MCF 10A (cell line): ENCODE results near the gene RIN3. TPM values are rescaled to one million over a fixed set of nuclear protein-coding genes. Genes with fewer than 3 reads are reported as not detected.

ENCODE experiments used
- BruUV-seq: library from RNA; stranded (reverse); fragments of 400-500 nt; replicated peaks from 2 replicates; lab custom pipeline; 2021; lab: Mats Ljungman, UMichigan
- CTCF ChIA-PET: fragments of 300-600 bp; sonication (Branson Sonifier 250); formaldehyde crosslinking; extraction: SDS; loops from one replicate; lab custom pipeline; 2021; ENCODE audit warnings: antibody characterized with exemption, inconsistent platforms; lab: Yijun Ruan, JAX
- POLR2A ChIA-PET: fragments of 300-600, 350-650 bp; sonication (Branson Sonifier 250); formaldehyde crosslinking; extraction: SDS; loops from one replicate; lab custom pipeline; 2020; ENCODE audit warnings: antibody characterized with exemption, inconsistent platforms; lab: Yijun Ruan, JAX
- DNase-seq: peaks from one replicate; pipeline ENCODE4 v3.0.0-alpha.2; 2018; ENCODE audit not compliant: unreplicated experiment
- H3K27ac Mint-ChIP-seq: one replicate; pipeline ENCODE4 v1.8.0; 2022; ENCODE audit warnings: mild to moderate bottlenecking, low read depth, mixed read lengths; ENCODE audit not compliant: unreplicated experiment
- H3K27me3 Mint-ChIP-seq: one replicate; pipeline ENCODE4 v1.8.0; 2022; ENCODE audit warnings: mixed read lengths; ENCODE audit not compliant: insufficient read depth, unreplicated experiment
- H3K36me3 Mint-ChIP-seq: one replicate; pipeline ENCODE4 v1.8.0; 2022; ENCODE audit warnings: mild to moderate bottlenecking, moderate library complexity, mixed read lengths; ENCODE audit not compliant: insufficient read depth, unreplicated experiment
- H3K4me1 Mint-ChIP-seq: one replicate; pipeline ENCODE4 v1.8.0; 2022; ENCODE audit warnings: mixed read lengths; ENCODE audit not compliant: insufficient read depth, unreplicated experiment
- H3K4me3 Mint-ChIP-seq: one replicate; pipeline ENCODE4 v1.8.0; 2022; ENCODE audit warnings: mild to moderate bottlenecking, moderate library complexity, mixed read lengths; ENCODE audit not compliant: unreplicated experiment
- H3K9me3 Mint-ChIP-seq: one replicate; pipeline ENCODE4 v1.8.0; 2022; ENCODE audit warnings: mixed read lengths; ENCODE audit not compliant: unreplicated experiment
- intact Hi-C: fragments of 100-400 bp; cut with micrococcal nuclease; formaldehyde crosslinking; loops from 2 replicates; pipeline ENCODE4 v1.14.1; 2022
- total RNA-seq: library from RNA; stranded (reverse); gene quantifications from 2 replicates; pipeline ENCODE4 v1.2.3, GENCODE V29; 2022
- TF ChIP-seq, protein P1 (sequence below): fragments of 200-600 bp; IDR thresholded peaks from one replicate; pipeline ENCODE4 v1.8.0; 2022; ENCODE audit warnings: antibody characterized with exemption, mild to moderate bottlenecking; ENCODE audit not compliant: unreplicated experiment

The RIN3 gene
- total RNA-seq, 1 experiment from 2014 or later: 14.2 TPM

DNA sequence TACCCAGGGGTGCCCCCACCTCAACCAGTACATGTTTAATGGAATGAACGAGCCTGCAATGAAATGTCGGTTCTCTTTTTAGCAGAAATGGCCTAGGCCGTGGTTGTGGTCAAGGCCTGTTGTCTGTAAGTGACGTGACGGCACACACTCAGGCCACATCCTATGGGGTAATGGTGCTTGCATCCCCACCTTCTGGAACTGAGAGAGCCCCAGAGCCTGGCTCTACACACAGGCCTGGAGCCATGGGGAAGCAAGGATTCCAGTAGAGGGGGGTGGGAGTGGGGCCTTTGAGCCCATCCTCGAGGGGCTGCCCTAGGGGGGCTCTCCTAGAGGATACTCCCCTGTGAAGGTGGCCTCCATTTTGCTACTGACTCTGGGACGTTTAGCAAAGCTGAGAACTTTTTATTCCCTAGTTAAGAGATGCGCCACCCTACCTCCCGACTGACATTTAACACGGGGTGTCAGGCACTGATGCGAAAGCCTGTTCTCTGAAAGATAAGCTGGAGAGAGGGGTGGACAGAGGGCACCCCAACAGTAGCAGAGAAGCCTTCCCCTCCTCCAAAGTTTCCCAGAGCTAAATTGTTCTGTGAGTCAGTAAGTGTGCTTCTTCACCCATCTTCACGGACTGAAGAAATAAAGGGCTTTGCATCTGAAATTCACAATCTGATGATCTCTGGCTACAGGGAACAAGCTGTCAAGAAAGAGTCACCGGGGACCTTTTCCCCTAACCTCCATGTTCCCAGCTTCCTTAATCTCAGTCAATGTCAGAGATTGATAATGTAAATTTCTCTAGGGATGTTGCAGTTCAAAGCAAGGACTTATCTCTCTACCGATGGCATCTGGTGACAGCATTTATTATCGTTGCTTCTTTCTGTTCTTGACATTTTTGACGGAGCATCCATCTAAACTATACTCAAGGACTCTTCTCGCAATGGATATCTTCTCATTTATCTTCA is 6.8 kb downstream of the RIN3 start:
- H3K27me3 Mint-ChIP-seq: no peaks in the 10 kb centered on the region
- intact Hi-C loops: no loop called here
- CTCF ChIA-PET: no interaction called here
- no peak for DNase-seq
- H3K27ac Mint-ChIP-seq: no peak overlapping the region
- POLR2A ChIA-PET: no interaction called here
- no TSS peak for BruUV-seq
- H3K36me3 Mint-ChIP-seq: peaks cover 4% of the 10 kb centered on the region
- TF ChIP-seq, protein P1, sequence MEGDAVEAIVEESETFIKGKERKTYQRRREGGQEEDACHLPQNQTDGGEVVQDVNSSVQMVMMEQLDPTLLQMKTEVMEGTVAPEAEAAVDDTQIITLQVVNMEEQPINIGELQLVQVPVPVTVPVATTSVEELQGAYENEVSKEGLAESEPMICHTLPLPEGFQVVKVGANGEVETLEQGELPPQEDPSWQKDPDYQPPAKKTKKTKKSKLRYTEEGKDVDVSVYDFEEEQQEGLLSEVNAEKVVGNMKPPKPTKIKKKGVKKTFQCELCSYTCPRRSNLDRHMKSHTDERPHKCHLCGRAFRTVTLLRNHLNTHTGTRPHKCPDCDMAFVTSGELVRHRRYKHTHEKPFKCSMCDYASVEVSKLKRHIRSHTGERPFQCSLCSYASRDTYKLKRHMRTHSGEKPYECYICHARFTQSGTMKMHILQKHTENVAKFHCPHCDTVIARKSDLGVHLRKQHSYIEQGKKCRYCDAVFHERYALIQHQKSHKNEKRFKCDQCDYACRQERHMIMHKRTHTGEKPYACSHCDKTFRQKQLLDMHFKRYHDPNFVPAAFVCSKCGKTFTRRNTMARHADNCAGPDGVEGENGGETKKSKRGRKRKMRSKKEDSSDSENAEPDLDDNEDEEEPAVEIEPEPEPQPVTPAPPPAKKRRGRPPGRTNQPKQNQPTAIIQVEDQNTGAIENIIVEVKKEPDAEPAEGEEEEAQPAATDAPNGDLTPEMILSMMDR: no peak
- H3K9me3 Mint-ChIP-seq: peaks cover 8% of the 10 kb centered on the region
- no peaks in the 10 kb centered on the region for H3K4me1 Mint-ChIP-seq
- no peak overlapping the region for H3K4me3 Mint-ChIP-seq

DNA sequence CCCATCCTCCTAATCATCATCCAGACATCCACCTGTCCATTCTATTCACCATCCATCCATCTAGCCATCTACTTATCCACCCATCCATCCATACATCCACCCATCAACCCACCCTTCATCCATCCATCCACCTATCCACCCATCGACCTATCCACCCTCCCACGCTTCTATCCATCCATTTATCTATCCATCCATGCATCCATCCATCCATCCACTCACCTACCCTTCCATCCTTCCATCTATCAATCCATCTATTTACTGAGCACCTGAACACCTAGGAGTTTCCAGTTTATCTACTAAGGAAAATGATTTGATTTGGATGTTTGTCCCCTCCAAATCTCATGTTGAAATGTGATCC is 7.5 kb downstream of the RIN3 start:
- intact Hi-C loops: no loop called here
- Mint-ChIP-seq H3K9me3 (peaks cover 8% of the 10 kb centered on the region), H3K36me3 (peaks cover 4% of the 10 kb centered on the region), H3K27me3 (no peaks in the 10 kb centered on the region), H3K4me3 (no peak overlapping the region), H3K4me1 (no peaks in the 10 kb centered on the region), H3K27ac (no peak overlapping the region)
- POLR2A ChIA-PET: no interaction called here
- TF ChIP-seq, protein P1: no peak
- no TSS peak for BruUV-seq
- DNase-seq: no peak
- CTCF ChIA-PET: no interaction called here

DNA sequence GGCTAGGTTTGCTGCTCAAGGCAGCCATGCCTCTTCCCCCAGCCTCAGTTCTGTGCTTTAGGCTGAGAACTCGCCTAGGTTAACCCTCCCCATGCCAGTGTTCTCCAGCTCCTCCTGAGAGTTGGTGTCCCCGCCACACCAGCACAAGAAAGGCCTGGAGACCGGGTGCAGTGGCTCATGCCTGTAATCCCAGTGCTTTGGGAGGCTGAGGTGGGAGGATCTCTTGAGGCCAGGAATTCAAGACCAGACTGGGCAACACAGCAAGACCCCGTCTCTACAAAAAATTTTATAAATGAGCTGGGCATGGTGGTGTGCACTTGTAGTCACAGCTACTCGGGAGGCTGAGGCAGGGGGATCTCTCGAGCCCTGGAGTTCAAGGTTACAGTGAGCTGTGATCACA is 10.2 kb downstream of the RIN3 start:
- H3K9me3 Mint-ChIP-seq: peaks cover 8% of the 10 kb centered on the region

More for the DNA sequence above, 10.2 kb downstream of the RIN3 start:
- TF ChIP-seq, protein P1: no peak
- Mint-ChIP-seq H3K4me1 (no peaks in the 10 kb centered on the region), H3K27ac (no peak overlapping the region), H3K27me3 (no peaks in the 10 kb centered on the region), H3K36me3 (no peaks in the 10 kb centered on the region), H3K4me3 (no peak overlapping the region)
- no TSS peak for BruUV-seq
- ChIA-PET CTCF (interaction anchor here (0.7 to 1.3 kb wide), 3 partner anchors 17 to 157 kb away, joined by 3 to 6 read pairs (median 3); no protein-coding TSS in a partner anchor), POLR2A (interaction anchor here (1.1 to 1.3 kb wide), 2 partner anchors 9 to 17 kb away, joined by 3 to 5 read pairs; partner anchors contain the start of gene RIN3)
- no peak for DNase-seq
- intact Hi-C loops: no loop called here
